Osteoblast (primary cell): Measurements from ENCODE around the gene UNG. TPM values are rescaled to one million over a fixed set of nuclear protein-coding genes. Genes with fewer than 3 reads are reported as not detected.

Experiments
- DNase-seq: peaks from one replicate; pipeline ENCODE4 v3.0.0; 2011; ENCODE audit warnings: low spot score, mixed read lengths; ENCODE audit not compliant: insufficient read length; ENCODE audit errors: missing footprints
- H2AFZ ChIP-seq: 2 replicates; pipeline ENCODE4 v1.6.0; 2011; ENCODE audit warnings: mild to moderate bottlenecking, low read length
- H3K27ac ChIP-seq: 2 replicates; pipeline ENCODE4 v1.5.1; 2011; ENCODE audit warnings: mild to moderate bottlenecking, low read depth, low read length, moderate library complexity
- H3K27me3 ChIP-seq: 2 replicates; pipeline ENCODE4 v1.6.0; 2012; ENCODE audit warnings: mild to moderate bottlenecking, control low read depth, inconsistent platforms, low read length, moderate library complexity; ENCODE audit not compliant: insufficient read depth
- H3K36me3 ChIP-seq: 2 replicates; pipeline ENCODE4 v1.5.1; 2011; ENCODE audit warnings: mild to moderate bottlenecking, low read length, control low read depth, moderate library complexity; ENCODE audit not compliant: insufficient read depth
- H3K4me1 ChIP-seq: 2 replicates; pipeline ENCODE4 v1.5.1; 2011; ENCODE audit warnings: mild to moderate bottlenecking, low read length, control low read depth, moderate library complexity; ENCODE audit not compliant: insufficient read depth
- H3K4me2 ChIP-seq: 2 replicates; pipeline ENCODE4 v1.6.0; 2011; ENCODE audit warnings: mild to moderate bottlenecking, low read length; ENCODE audit not compliant: insufficient read depth
- H3K4me3 ChIP-seq: fragments of 200-600 bp; sonication (generic); 3 replicates; pipeline ENCODE4 v1.5.1; 2012; ENCODE audit warnings: mild to moderate bottlenecking, low read length, inconsistent platforms; ENCODE audit not compliant: insufficient read depth
- H3K79me2 ChIP-seq: 2 replicates; pipeline ENCODE4 v1.6.0; 2012; ENCODE audit warnings: mild to moderate bottlenecking, low read length, control low read depth, inconsistent platforms; ENCODE audit not compliant: insufficient read depth
- H3K9me3 ChIP-seq: 2 replicates; pipeline ENCODE4 v1.5.1; 2011; ENCODE audit warnings: low read depth, low read length, control low read depth
- H4K20me1 ChIP-seq: 2 replicates; pipeline ENCODE4 v1.6.0; 2012; ENCODE audit warnings: mild to moderate bottlenecking, low read length, control low read depth; ENCODE audit not compliant: insufficient read depth
- CTCF ChIP-seq: IDR thresholded peaks from 2 replicates; pipeline ENCODE4 v1.5.1; 2011; ENCODE audit warnings: mild to moderate bottlenecking, low read depth, low read length, moderate library complexity; ENCODE audit errors: extremely low read depth
- total RNA-seq: library from RNA; depleted of rRNA; stranded (reverse); fragments of >200 nt; gene quantifications from 2 replicates; pipeline ENCODE4 v1.2.3, GENCODE V29; 2012

UNG gene
- total RNA-seq, 1 donor: 38.0 TPM

GRCh38 chr12:109056891-109057290, 40.5 kb upstream of the UNG start:
- Histone ChIP-seq H3K4me2 (no peak overlapping the region), H3K4me3 (no peak overlapping the region), H3K9me3 (no peaks in the 10 kb centered on the region), H3K4me1 (peaks cover 7% of the 10 kb centered on the region), H3K27ac (no peak overlapping the region), H4K20me1 (no peaks in the 10 kb centered on the region), H2AFZ (no peak overlapping the region), H3K27me3 (no peaks in the 10 kb centered on the region), H3K36me3 (peaks cover 9% of the 10 kb centered on the region), H3K79me2 (peaks cover 19% of the 10 kb centered on the region)
- TF ChIP-seq CTCF: no peak
- DNase-seq: no peak

GRCh38 chr12:109057376-109057775, 40.0 kb upstream of the UNG start:
- no peak for DNase-seq
- no peak overlapping the region for H3K4me3 ChIP-seq

GRCh38 chr12:109058773-109059172, 38.6 kb upstream of the UNG start:
- Histone ChIP-seq H3K79me2 (peaks cover 6% of the 10 kb centered on the region), H3K4me3 (no peak overlapping the region), H3K27me3 (no peaks in the 10 kb centered on the region), H3K9me3 (no peaks in the 10 kb centered on the region), H4K20me1 (no peaks in the 10 kb centered on the region), H2AFZ (no peak overlapping the region), H3K4me2 (no peak overlapping the region), H3K36me3 (peaks cover 9% of the 10 kb centered on the region), H3K4me1 (peaks cover under 1% of the 10 kb centered on the region), H3K27ac (no peak overlapping the region)
- no peak for TF ChIP-seq CTCF
- DNase-seq: no peak

More at GRCh38 chr12:109057376-109057775, 40.0 kb upstream of the UNG start:
- Histone ChIP-seq H3K27me3 (no peaks in the 10 kb centered on the region), H3K79me2 (peaks cover 19% of the 10 kb centered on the region), H3K4me2 (no peak overlapping the region), H3K4me1 (peaks cover 7% of the 10 kb centered on the region), H3K9me3 (no peaks in the 10 kb centered on the region), H3K36me3 (peaks cover 9% of the 10 kb centered on the region), H4K20me1 (no peaks in the 10 kb centered on the region), H2AFZ (no peak overlapping the region), H3K27ac (no peak overlapping the region)
- no peak for TF ChIP-seq CTCF

GRCh38 chr12:109064143-109064542, 33.3 kb upstream of the UNG start:
- Histone ChIP-seq H3K4me3 (no peak overlapping the region), H3K27me3 (no peaks in the 10 kb centered on the region), H3K36me3 (peaks cover 18% of the 10 kb centered on the region), H3K79me2 (no peaks in the 10 kb centered on the region), H4K20me1 (no peaks in the 10 kb centered on the region), H3K4me1 (no peaks in the 10 kb centered on the region), H3K4me2 (no peak overlapping the region), H3K9me3 (no peaks in the 10 kb centered on the region), H2AFZ (no peak overlapping the region), H3K27ac (no peak overlapping the region)
- TF ChIP-seq CTCF: no peak
- no peak for DNase-seq
